Measurements from ENCODE around the gene MACF1.
A peak's percentile ranks its signal among the peaks of the same experiment; 100 is the strongest.

MACF1 gene

DNA sequence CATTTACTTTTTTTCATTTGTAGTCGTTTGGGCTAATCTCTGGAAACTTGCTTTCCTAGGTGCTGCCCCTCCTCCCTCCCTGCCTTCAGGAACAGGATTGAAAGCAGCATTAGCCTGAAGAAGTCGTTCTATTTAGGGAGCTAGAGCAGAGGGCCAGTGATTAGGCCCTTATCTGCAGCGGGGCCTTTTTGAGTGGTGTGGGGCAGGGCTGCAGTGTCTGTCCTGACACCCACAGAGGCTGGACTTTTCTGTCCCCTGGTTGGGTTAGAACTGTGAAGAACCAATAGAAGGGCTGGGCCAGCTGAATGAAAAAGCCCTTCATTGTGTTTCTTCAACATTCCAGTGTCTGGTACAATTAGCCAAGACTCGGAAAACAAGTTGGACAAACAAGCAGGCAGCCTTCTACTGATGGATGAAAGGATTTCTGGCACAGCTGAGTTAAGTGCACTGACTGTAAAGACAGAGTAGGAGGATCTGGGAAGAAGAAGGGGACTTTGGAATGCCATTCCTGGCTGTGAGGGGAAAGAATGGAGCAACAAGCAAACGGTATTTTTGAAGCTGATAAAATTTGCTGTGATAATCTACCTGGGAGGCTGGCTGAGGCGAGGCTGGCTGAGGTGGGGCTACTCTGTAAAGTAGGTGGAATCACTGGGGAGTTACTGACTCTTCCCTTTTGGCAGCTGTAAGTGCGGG is 9.7 kb downstream of the MACF1 start:
- DNase-seq: no peak

GRCh38 chr1:39214714-39214997 is 10.2 kb downstream of the MACF1 start:
- DNase-seq: no peak

- DNase-seq: peak; percentile 35 to 37
Observed at GRCh38 chr1:39214998-39215873, 10.7 kb downstream of the MACF1 start.

GRCh38 chr1:39216771-39217170 is 12.3 kb downstream of the MACF1 start:
- no peak for DNase-seq

- no peak for DNase-seq
Observed at GRCh38 chr1:39220891-39221870, 16.7 kb downstream of the MACF1 start.

DNA sequence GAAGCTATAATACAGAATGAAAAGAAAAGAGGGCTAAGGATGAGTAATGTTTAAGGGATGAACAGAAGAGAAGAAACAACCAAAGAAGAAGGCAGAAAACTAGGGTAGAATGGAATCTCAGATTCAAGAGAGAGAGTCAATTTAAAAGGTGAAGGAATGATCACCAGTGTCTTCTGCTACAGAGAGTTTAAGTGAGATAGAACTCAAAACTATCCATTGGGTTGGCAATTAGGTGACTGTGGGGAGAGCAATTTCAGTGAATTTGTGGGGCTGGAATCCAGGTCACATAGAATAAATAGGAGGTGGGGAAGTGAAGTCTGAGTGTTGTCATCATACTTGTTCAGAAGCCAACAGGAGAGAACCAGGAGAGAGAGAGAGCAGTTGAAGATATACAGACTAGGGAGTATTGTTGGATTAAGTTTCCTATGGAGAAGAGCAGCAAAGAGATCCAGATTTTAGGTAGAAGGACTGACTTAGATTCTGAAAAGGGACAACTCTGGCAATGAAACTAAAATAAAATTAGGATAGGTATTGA is 19.9 kb downstream of the MACF1 start:
- DNase-seq: no peak

DNA sequence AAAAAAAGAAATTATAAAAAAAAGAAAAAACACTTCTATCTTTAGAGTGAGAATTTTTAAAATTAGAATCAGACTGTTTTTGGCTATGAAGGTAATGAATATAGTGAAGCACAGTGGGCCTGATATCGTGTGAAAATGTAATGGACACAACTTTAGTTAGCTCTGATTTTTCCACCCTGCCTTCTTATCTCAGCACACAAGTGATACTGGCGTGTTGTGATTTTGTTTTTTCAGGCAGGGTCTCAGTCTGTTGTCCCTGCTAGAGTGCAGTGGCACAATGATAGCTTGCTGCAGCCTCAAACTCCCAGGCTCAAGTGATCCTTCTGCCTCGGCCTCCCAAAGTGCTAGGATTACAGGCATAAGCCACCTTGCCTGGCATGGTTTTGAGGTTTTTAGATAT is 22.3 kb downstream of the MACF1 start:
- DNase-seq: no peak

DNA sequence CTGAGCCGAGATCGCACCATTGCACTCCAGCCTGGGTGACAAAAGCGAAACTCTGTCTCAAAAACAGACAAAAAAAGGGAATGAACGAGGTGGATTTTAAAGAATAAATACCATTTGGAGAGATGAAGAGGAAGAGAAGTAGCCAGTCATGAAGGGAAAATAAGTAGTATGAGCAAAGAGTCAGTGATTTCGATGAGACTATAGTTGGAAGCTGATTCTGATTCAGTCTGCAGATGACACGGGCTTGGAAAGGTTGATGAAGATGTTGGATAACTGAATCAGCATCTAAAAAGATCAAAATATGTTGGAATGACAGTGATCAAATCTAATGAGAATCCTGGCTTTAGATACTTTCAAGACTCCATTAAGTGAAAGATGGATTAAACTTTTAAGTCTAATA is 23.8 kb downstream of the MACF1 start:
- no peak for DNase-seq

GRCh38 chr1:39229504-39229903 is 25.0 kb downstream of the MACF1 start:
- no peak for DNase-seq

DNA sequence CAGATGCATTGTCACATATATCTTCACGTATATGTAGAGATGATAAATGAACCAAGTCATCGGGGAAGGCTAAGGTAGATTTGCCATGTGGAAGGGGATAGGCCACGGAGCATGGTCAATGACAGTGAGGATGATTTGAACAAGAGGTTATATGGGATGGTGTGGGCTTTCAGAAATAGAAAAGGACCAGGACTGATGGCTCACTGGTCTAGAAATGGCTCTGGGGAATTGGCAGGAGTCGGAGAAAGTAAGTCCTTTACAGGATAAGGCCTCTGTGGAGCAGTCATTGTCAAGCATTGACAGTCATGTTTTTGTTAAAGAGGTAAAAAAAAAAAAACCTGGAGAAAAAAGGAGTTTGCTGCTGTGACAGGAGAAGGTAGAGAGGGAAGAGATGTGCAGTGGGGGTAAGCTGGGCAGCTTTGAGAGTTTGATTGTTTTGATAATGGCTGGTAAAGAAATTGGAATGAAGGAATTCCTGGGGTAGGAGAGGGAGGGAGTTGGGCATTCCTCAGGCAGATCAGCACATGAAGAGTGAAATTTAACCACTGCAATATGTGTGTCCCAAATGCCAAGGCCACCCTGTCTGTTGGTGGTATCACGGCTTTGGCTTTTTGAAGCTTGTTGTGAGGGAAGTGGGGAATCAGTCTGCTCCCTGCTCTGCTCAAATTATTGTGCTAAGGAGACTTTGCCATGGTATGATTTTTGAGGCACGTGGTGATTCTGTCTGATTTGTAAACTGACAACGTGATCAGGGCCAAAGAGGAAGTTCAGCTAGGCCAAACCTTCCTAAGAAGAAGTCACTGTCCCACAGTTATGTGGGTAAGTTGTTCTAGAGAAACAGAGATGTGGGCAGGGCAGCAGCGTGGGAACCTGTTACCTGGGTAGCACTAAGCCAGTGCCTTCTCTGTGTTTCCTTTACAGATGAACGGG is 26.0 kb downstream of the MACF1 start:
- peak; percentile 32 to 33 for DNase-seq

DNA sequence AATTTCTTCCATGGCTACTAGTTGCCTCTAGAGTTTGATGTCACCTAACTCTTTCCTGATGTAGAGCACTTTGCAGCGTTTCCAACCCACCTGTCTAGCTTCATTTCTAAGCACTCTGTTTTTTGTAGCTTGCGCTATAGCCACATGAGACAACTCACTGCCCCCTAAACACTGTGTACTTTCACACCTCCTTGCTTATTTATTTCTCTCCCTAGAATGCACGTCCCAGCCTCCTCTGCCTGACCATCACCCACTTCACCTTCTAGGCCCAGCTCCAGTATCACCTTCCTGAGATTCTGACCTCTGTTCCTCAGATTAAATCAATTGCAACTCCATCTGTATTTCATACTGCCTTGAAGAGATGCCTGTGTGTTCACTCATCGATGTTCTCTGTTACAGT is 32.5 kb downstream of the MACF1 start:
- no peak for DNase-seq

- no peak for DNase-seq
Observed at GRCh38 chr1:39238476-39238875, 34.0 kb downstream of the MACF1 start.

DNA sequence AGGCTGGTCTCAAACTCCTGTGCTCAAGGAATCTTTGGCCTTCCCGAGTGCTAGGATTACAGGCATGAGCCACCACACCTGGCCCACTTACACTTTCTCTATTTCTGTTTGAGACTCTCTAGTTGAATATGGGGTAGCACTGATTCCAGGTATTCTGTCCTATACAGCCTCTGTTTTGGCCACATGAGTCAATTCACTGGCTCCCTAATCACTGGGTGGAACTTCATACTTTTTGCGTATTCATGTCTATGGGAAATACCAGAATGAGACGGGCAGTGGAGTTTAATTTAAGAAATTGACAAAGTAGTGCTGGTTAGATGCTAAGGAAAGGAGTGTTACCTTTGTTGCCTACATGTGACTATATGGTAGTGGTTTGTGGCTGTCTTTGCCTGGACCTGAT is 35.5 kb downstream of the MACF1 start:
- no peak for DNase-seq

GRCh38 chr1:39243302-39243701 is 38.8 kb downstream of the MACF1 start:
- no peak for DNase-seq

GRCh38 chr1:39250460-39251240 is 46.2 kb downstream of the MACF1 start:
- no peak for DNase-seq

DNA sequence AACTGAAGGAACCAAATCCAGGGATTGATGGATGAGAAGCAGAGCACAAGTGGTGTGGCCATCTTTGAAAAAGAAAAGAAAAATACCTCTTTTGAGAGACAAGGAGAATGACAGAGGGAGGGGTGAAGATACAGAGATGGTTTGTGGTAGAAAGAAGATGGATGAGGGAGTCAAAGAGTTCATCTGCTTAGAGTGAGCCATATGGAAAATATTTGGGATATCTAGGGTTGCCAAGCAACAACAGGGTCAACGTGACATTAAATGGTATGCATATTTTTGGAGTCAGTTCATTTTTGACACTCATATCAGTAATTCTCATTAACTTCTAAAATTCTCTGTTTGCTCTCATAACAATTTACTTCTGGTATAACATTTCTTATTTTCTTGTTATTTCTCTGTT is 50.7 kb downstream of the MACF1 start:
- DNase-seq: no peak

DNA sequence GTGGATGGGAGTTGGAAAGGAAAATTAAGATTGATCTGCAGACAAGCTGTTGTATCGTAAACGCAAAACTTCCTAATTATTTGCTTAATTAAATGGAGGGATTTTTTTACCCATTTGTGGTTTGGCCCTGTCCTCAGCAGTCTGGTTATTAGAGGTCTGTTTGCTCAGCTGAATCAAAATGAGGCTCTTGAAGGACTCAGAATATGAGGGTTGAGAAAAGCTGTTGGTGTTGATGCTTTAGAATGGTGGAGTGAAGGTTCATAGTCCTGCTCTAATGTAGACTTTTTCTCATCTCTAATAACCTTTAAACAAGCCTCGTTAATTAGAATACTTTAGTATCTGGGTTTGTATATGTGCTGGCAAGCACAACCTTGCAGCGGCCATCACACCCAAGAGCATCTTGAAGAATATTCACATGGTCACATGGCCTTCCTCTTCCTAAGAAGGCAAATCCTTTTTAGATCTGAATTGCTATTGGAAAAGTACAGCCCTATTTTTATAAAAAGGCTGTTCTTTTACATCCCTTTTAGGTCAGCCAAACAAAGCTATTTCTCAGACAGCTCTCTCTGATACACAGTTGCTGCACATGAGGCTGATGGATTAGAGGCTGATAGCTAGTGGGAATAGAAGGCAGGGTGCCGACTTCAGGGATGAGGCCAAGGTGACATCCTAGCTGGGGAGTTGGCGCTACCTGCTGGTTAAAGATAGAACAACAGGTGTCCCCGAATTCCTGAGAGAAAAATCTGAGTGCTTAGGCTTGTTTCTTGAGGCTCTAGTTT is 53.8 kb downstream of the MACF1 start:
- DNase-seq: peak; percentile 72 to 78

DNA sequence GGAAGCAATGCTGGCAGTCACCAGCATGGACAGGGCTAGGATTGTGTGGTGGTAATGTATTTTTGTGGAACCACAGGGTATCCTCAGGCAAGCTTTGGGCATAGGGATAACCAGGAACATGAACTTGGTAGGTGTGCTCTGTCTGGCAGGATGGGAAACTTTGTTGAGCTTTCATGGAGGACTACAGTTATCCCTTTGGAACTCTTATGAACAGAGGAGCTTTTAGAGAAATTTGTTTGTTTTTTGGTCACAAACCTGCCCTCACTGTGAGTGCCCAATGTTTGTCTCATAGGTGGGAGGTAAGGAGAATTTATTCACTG is 54.4 kb downstream of the MACF1 start:
- DNase-seq: no peak

DNA sequence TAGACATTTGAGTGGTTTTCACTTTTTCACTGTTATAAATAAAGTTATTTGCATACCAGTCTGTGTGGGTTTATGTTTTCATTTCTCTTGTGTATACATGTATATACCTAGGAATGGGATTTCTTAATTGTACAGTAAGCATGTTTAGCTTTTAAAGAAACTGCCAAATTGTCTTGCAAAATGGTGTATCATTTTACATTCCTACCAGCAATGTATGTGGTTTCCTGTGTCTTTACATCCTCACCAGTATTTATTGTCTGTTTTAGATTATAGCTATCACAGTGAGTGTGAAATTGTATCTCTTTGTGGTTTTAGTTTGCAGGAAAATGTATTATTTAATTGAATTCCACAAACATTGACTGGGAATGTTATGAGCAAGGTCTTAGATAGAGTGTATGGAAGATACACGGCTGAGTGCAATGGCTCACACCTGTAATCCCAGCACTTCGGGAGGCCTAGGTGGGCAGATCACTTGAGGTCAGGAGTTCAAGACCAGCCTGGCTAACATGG is 57.3 kb downstream of the MACF1 start:
- no peak for DNase-seq

GRCh38 chr1:39262802-39263201 is 58.3 kb downstream of the MACF1 start:
- no peak for DNase-seq

All from stimulated activated CD4-positive, alpha-beta T cell treated with anti-CD3 and anti-CD28 coated beads, Interleukin-2, amount 100 ng/mL, for 24 hours (primary cell).